Choroid plexus epithelial cell (primary cell): ENCODE data around the gene DEFB121.
A peak's percentile ranks its signal among the peaks of the same experiment; 100 is the strongest.

ENCODE experiments used
- DNase-seq: peaks from one replicate; pipeline ENCODE4 v3.0.0-alpha.2; 2010; ENCODE audit warnings: low read depth
- H3K4me3 ChIP-seq: 2 replicates; pipeline ENCODE4 v1.5.1; 2011; ENCODE audit warnings: low read depth, mild to moderate bottlenecking, control low read depth, low read length, moderate library complexity
- CTCF ChIP-seq: conservative IDR thresholded peaks from 2 replicates; pipeline ENCODE4 v1.5.1; 2011; ENCODE audit warnings: low read depth, mild to moderate bottlenecking, control low read depth, inconsistent platforms, low read length, moderate library complexity

DEFB121 gene

GRCh38 chr20:31406115-31406514 lies at the start of gene DEFB121:
TSS of gene DEFB121 (minus strand) at chr20:31406215. CDS start at chr20:31406152, 63 bp downstream.
- no peak within 1 kb of the TSS for H3K4me3 ChIP-seq
- no peak for DNase-seq
- TF ChIP-seq CTCF: no peak

GRCh38 chr20:31454361-31454760 lies 48.3 kb upstream of the DEFB121 start:
- no peak for DNase-seq
- no peak for TF ChIP-seq CTCF
- no peak overlapping the region for H3K4me3 ChIP-seq

GRCh38 chr20:31452575-31452974 lies 46.6 kb upstream of the DEFB121 start:
- H3K4me3 ChIP-seq: no peak overlapping the region
- DNase-seq: no peak
- no peak for TF ChIP-seq CTCF

- no peak for DNase-seq
- no peak for TF ChIP-seq CTCF
- no peak overlapping the region for H3K4me3 ChIP-seq
These were observed 43.7 kb upstream of the DEFB121 start for GRCh38 chr20:31449511-31450414.

GRCh38 chr20:31446084-31446819 lies 40.2 kb upstream of the DEFB121 start:
- no peak overlapping the region for H3K4me3 ChIP-seq
- TF ChIP-seq CTCF: no peak
- no peak for DNase-seq

GRCh38 chr20:31440012-31440659 lies 34.1 kb upstream of the DEFB121 start, which contains the start of gene DEFB123:
TSS of gene DEFB123 (plus strand) at chr20:31440632. CDS start at chr20:31440699, 67 bp downstream.
- no peak for DNase-seq
- no peak within 1 kb of the TSS for H3K4me3 ChIP-seq
- TF ChIP-seq CTCF: peak; percentile 13
